ENCODE data around the gene HAUS8. TPM values are rescaled to one million over a fixed set of nuclear protein-coding genes. Genes with fewer than 3 reads are reported as not detected.

HAUS8 gene
- total and polyA plus RNA-seq, 2 of the 13 experiments (the other 11 are each of a cell fraction or from before 2014, with no cell fraction given): 7.8 to 17.5 TPM

DNA sequence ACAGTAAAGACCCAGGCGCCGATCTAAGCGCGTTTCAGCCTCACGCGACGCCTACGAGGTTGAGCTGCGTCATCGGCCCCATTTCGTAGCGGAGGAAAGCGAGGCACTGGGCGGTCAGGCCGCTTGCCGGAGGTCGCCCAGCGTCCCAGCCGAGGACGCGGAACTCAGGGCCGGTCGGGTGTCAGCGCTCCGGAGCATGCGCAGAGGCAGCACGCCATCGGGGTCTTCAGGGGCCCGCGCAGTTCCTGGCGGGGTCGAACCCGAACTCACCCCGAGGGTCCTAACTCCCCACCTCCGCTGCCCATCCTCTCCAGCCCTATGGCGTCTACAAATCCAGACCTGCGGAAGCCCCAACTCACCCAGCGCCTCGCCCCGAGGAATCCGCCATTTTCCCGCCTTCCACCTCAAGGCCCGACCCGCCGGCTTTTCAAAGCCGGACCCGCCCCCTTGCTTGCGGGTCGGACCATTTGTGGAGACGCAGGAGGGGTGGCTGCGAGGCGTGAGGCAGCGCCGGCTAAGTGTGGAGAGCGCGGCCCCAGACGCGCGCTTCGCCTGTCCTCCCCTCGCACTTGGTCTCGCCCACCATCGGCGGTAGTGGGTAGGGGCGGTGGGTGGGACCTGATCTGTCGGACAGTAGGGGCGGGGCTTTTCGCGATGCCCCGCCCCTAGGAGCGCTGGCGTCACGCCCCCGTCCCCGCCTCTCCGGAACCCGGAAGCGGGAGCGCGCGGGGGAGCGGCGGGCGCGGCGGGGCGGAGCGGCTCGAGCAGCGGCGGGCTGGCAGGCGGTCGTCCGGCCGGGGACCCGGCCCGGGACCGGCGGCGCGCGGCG lies at the start of gene HAUS8, which contains the start of gene MYO9B (continued):
- TF ChIP-seq, protein P1, sequence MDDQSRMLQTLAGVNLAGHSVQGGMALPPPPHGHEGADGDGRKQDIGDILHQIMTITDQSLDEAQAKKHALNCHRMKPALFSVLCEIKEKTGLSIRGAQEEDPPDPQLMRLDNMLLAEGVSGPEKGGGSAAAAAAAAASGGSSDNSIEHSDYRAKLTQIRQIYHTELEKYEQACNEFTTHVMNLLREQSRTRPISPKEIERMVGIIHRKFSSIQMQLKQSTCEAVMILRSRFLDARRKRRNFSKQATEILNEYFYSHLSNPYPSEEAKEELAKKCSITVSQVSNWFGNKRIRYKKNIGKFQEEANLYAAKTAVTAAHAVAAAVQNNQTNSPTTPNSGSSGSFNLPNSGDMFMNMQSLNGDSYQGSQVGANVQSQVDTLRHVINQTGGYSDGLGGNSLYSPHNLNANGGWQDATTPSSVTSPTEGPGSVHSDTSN (CRISPR knock-in tag; IDR thresholded peaks at IDR 0.05; ENCODE audit: borderline replicate concordance): no peak
- peak; percentile 75; the same call in 1 of the 2 replicates for TF ChIP-seq ZFP41 (CRISPR knock-in tag; IDR thresholded peaks at IDR 0.05; ENCODE audit: borderline replicate concordance)
- peak; percentile 88; the same call in 1 of the 2 replicates for TF ChIP-seq KDM2A (CRISPR knock-in tag; IDR thresholded peaks at IDR 0.05; ENCODE audit: borderline replicate concordance, low read depth)
- TF ChIP-seq, protein P2, sequence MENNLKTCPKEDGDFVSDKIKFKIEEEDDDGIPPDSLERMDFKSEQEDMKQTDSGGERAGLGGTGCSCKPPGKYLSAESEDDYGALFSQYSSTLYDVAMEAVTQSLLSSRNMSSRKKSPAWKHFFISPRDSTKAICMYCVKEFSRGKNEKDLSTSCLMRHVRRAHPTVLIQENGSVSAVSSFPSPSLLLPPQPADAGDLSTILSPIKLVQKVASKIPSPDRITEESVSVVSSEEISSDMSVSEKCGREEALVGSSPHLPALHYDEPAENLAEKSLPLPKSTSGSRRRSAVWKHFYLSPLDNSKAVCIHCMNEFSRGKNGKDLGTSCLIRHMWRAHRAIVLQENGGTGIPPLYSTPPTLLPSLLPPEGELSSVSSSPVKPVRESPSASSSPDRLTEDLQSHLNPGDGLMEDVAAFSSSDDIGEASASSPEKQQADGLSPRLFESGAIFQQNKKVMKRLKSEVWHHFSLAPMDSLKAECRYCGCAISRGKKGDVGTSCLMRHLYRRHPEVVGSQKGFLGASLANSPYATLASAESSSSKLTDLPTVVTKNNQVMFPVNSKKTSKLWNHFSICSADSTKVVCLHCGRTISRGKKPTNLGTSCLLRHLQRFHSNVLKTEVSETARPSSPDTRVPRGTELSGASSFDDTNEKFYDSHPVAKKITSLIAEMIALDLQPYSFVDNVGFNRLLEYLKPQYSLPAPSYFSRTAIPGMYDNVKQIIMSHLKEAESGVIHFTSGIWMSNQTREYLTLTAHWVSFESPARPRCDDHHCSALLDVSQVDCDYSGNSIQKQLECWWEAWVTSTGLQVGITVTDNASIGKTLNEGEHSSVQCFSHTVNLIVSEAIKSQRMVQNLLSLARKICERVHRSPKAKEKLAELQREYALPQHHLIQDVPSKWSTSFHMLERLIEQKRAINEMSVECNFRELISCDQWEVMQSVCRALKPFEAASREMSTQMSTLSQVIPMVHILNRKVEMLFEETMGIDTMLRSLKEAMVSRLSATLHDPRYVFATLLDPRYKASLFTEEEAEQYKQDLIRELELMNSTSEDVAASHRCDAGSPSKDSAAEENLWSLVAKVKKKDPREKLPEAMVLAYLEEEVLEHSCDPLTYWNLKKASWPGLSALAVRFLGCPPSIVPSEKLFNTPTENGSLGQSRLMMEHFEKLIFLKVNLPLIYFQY (CRISPR knock-in tag; IDR thresholded peaks at IDR 0.05; ENCODE audit: borderline replicate concordance): peak; percentile 29; the same call in 1 of the 2 replicates
- TF ChIP-seq RXRB (CRISPR knock-in tag; IDR thresholded peaks at IDR 0.05; ENCODE audit: borderline replicate concordance): peak; percentile 60
- no peak for TF ChIP-seq MATR3 (CRISPR knock-in tag; IDR thresholded peaks at IDR 0.05)
- TF ChIP-seq SP1 (IDR thresholded peaks at IDR 0.05): peak; percentile 61; the same call in 1 of the 2 replicates
- peak; percentile 97 for TF ChIP-seq SP1 (CRISPR knock-in tag; IDR thresholded peaks at IDR 0.05)
- TF ChIP-seq, protein P3, sequence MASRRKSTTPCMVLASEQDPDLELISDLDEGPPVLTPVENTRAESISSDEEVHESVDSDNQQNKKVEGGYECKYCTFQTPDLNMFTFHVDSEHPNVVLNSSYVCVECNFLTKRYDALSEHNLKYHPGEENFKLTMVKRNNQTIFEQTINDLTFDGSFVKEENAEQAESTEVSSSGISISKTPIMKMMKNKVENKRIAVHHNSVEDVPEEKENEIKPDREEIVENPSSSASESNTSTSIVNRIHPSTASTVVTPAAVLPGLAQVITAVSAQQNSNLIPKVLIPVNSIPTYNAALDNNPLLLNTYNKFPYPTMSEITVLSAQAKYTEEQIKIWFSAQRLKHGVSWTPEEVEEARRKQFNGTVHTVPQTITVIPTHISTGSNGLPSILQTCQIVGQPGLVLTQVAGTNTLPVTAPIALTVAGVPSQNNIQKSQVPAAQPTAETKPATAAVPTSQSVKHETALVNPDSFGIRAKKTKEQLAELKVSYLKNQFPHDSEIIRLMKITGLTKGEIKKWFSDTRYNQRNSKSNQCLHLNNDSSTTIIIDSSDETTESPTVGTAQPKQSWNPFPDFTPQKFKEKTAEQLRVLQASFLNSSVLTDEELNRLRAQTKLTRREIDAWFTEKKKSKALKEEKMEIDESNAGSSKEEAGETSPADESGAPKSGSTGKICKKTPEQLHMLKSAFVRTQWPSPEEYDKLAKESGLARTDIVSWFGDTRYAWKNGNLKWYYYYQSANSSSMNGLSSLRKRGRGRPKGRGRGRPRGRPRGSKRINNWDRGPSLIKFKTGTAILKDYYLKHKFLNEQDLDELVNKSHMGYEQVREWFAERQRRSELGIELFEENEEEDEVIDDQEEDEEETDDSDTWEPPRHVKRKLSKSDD (CRISPR knock-in tag; IDR thresholded peaks at IDR 0.05; ENCODE audit: low read depth): peak; percentile 85; the same call in 1 of the 2 replicates
- TF ChIP-seq CREM (IDR thresholded peaks at IDR 0.05): peak; percentile 70
- no peak for TF ChIP-seq CREM (CRISPR knock-in tag; IDR thresholded peaks at IDR 0.05)
- peak; percentile 75; the same call in 1 of the 2 replicates for TF ChIP-seq HOXA3 (CRISPR knock-in tag; IDR thresholded peaks at IDR 0.05)
- TF ChIP-seq BHLHE40 (IDR thresholded peaks at IDR 0.05; ENCODE audit: low read length): peak; percentile 99
- TF ChIP-seq TAF1 (CRISPR knock-in tag; IDR thresholded peaks at IDR 0.05): peak; percentile 95
- TF ChIP-seq ZNF780A (CRISPR knock-in tag; IDR thresholded peaks at IDR 0.05): no peak; the same call in 1 of the 2 replicates
- 0 out of 2 replicates have a peak, but pooled peaks have one; percentile 39 for TF ChIP-seq ZNF766 (CRISPR knock-in tag; IDR thresholded peaks at IDR 0.05; ENCODE audit: borderline replicate concordance)
- TF ChIP-seq TSC22D2 (CRISPR knock-in tag; IDR thresholded peaks at IDR 0.05; ENCODE audit: borderline replicate concordance): peak; percentile 5; the same call in 1 of the 2 replicates
- TF ChIP-seq SMYD3 (CRISPR knock-in tag; IDR thresholded peaks at IDR 0.05): no peak
- TF ChIP-seq HNRNPUL1 (IDR thresholded peaks at IDR 0.05; ENCODE audit: low read depth, low read length): 0 out of 2 replicates have a peak, but pooled peaks have one; percentile 44
- peak; percentile 68; the same call in 1 of the 2 replicates for TF ChIP-seq ZNF230 (CRISPR knock-in tag; IDR thresholded peaks at IDR 0.05)
- peak; percentile 80 for TF ChIP-seq TCF7 (IDR thresholded peaks at IDR 0.05; ENCODE audit: low read depth)
- TF ChIP-seq ATF7-NPFF (CRISPR knock-in tag; IDR thresholded peaks at IDR 0.05; ENCODE audit: low read depth): peak; percentile 89
- TF ChIP-seq ZNF619 (CRISPR knock-in tag; IDR thresholded peaks at IDR 0.05): peak; percentile 80; the same call in 1 of the 2 replicates

Measured in HepG2 (cell line).